DMS 273 treated with DMSO at 0.1 percent for 48 hours (cell line): Measurements from ENCODE around the gene HSPBAP1.
"Not testable (repeated sequence)": the region's sequence is repeated elsewhere in the genome, so short reads cannot be mapped to it uniquely, and the experiment has no call there.

Experiments
- DNase-seq: peaks from one replicate; lab custom pipeline; 2025; lab: John Stamatoyannopoulos, UW

Gene HSPBAP1

GRCh38 chr3:122785231-122785630, 8.4 kb downstream of the HSPBAP1 start:
- DNase-seq: no peak

DNA sequence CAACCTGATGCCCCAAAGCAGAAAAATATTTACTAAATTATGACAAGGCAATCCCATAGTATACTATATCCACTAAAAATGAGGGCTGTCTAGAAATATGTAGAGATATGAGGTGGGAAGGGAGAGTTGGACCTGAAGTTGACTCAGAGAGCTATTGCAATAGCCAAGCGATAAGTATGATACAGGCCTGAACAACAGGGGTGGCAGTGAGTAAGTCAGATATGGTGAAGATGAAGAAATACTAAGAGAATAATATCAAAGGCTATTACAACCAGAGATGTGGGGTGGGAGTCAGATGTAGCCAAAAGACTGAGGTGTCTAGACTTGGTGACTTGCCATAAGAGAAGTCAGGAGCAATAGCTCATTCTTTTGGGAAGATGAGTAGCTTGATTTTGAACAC, 9.2 kb downstream of the HSPBAP1 start:
- no peak for DNase-seq

DNA sequence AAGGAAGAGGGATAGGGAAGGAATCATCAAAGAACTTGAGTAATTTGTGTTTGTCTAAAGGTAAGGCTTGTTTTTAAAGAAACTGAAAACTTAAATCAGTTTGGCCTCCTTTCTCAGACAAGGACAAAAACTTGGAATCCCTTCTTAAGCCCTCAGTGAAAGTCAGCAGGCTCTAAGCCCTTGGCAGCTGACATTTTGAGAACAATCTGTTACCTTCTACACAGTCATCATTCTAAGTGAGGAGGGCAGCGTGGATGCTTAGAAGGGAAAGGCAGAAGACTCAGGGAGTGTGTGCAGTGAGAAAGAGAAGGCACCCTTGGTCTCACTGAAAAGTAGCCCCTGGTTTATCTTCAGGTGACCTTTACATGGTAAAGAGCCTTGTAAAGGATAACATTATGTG, 10.8 kb downstream of the HSPBAP1 start:
- DNase-seq: no peak

GRCh38 chr3:122777563-122777962, 16.1 kb downstream of the HSPBAP1 start:
- DNase-seq: no peak

GRCh38 chr3:122776675-122777468, 16.8 kb downstream of the HSPBAP1 start:
- DNase-seq: no peak

GRCh38 chr3:122774564-122774963, 19.1 kb downstream of the HSPBAP1 start:
- no peak for DNase-seq

DNA sequence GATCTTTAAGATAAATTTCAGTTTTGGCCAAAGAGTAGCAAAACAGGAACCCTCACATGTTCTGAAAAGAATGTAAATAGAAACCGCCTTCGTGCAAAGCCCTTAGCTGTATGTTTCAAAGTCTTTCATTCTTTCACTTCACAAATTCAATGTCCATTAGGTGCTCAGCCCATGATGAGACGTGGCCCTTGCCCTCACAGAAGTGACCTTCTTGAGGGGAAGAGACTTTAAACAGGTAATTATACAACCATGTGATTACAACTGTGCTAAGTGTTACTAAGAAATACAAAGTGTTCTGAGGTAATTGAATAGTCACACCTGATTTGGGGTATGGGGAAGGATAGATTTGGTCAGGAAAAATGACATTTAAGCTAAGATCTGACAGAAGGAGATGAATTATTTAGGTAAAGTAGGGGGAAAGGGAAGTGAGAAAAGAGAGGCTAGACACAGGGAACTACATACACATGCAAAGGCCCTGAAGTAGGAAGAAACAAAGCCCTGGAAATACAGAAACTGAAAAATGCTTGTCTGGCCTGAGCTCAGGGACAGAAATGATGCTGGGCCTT, 19.6 kb downstream of the HSPBAP1 start:
- DNase-seq: no peak

- DNase-seq: no peak
Measured at GRCh38 chr3:122772827-122773226, 20.8 kb downstream of the HSPBAP1 start.

DNA sequence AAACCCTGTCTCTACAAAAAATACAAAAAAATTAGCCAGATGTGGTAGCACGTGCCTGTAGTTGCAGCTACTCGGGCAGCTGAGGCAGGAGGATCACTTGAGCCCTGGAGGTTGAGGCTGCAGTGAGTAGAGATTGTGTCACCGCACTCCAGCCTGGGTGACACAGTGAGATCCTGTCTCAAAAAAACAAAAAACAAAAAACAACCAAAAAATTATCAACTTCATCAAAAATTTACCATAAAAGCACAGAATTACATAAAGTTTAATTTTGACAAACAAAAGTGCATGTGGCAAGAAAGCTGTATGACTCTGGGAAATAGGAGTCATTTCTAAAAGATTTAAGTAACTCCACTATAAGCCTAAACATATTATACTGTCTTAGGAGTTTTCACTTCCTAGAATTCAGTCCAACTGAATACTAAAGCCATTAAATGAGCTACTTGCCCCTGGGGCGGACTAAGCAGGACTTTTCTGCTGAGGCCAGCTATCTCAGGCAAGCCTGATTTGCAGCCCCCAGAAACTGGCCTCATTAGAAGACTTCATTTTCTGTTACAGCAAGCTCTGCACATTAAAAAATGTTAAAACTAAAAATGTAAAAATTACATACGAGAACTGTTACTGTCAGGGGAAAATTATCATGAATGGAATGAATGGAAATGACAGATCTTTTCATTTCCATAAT, 23.0 kb downstream of the HSPBAP1 start:
- DNase-seq: no peak

DNA sequence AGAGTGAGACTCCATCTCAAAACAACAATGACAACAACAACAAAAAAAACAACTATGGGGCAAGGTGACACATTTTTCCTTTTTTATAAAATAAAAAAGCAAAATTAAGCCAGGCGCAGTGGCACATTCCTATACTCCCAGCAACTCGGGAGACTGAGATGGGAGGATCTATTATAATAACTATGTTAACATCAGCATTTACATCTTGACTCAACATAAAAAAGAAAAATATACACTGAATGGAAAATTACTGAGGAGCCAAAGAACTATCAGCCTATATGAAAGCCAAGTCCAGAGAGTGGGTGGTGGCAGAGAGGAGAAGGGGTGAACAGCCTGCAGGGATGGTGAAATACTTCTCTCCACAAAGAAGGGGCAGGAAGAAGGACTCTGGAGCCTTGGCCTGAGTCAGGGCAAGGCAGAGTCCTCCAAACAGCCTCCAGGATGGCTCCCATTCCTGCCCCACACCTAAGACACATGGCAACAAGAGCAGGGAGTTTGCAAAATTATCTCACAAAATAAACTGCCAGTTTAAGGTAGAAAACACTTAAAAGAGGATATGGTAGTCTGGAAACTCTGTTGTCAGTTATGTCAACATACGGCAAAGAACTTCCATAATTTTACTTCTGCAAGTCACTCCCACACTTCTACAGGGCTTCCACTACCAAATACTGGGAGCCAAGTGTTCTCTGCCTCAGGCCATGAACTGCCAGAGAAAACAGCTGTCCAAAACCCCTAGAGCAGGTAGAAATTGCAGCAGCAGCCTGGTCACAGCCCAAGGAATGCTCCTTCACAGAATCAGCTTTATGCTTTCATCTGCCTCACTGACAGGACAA, 25.9 kb downstream of the HSPBAP1 start:
- no peak for DNase-seq

GRCh38 chr3:122766430-122766829, 27.2 kb downstream of the HSPBAP1 start:
- no peak for DNase-seq

GRCh38 chr3:122760453-122761271, 33.0 kb downstream of the HSPBAP1 start:
- no peak for DNase-seq

DNA sequence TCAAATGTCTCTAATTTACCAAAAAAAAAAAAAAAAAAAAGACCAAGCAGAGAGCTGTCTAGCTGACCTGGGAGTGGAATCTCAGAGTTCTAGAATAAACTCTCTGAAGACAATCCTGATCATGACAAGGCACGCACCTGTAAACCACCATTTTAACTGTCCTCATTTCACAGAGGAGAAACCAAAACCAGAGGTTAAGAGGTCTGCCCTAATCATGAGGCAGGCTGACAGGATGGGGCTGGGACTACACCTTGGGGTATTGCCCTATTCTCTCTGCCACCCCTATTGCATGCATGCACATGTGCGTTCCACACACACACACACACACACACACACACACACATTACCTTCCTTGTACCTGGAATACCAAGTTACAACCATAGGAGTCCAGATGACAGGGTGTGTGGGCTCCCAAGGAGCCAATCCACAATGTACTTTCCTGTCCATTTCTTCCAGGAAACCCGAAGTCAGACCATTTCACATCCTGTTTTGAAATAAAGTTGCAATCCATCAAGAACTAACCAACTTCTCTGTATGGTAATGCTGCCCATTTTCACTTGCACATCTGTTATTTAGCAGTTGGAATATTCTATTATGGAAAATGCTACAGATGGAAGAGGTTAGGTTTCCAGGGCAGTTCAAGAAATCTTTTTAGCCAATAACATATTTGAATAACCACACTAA, 34.6 kb downstream of the HSPBAP1 start:
- no peak for DNase-seq

DNA sequence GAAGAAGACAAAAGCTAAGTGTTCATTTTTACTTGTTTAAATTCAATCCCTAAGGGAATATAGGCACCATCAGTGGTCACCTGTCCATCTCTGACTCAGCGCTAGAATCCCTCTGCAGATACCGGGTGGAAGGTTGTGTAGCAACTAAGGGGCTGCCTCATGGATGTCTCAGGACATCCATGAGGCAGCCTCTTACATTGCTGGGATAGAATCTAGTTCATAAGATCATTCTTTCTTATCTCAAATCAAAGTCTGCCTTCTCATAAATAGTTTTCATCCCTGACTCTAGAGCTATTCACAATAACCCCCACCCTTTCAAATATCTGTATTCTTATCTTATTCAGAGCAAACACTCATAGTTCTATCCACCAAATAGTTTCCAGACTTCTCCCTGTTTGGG, 38.1 kb downstream of the HSPBAP1 start:
- DNase-seq: no peak

GRCh38 chr3:122754929-122755328, 38.7 kb downstream of the HSPBAP1 start:
- no peak for DNase-seq

DNA sequence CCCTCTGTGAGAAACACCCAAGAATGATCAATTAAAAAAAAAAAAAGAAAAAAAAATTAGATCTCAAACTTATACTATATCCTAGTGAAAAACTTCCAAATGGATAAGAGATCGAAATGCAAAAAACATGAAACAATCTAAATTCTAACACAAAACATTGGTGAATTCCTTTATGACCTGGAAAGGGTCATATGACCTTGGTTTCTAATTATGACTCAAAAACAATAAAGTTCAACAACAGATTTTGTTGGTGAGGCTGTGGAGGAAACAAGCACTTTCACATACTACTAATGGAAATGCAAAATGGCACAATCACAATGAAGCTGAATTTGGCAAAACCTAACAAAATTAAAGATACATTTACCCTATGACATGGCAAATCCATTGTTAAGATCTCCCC, 45.3 kb downstream of the HSPBAP1 start:
- no peak for DNase-seq

- DNase-seq: not testable (repeated sequence)
Measured at GRCh38 chr3:122747295-122747694, 46.3 kb downstream of the HSPBAP1 start.

DNA sequence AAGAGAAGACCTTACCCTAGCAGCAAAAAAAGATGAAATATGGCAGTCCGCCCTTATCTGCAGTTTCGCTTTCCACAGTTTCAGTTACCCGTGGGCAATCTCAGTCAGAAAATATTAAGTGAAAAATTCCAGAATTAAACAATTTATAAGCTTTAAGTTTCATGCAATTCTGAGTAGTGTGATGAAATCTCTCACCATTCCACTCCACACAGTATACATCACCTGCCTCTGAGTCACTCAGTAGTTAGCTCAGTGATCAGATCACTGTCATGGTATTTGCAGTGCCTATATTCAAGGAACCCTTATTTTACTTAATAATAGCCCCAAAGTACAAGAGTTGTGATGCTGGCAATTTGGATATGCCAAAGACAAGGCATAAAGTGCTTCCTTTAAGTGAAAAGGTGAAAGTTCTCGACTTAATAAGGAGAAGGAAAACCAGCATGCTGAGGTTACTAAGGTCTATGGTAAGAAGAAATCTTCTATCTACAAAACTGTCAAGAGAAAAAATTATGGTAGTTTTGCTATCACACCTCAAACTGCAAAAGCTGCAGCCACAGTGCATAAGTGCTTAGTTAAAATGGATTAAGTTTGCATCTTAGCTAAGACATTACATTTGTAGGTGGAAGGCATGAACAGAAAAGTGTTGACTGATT, 48.1 kb downstream of the HSPBAP1 start:
- no peak for DNase-seq

DNA sequence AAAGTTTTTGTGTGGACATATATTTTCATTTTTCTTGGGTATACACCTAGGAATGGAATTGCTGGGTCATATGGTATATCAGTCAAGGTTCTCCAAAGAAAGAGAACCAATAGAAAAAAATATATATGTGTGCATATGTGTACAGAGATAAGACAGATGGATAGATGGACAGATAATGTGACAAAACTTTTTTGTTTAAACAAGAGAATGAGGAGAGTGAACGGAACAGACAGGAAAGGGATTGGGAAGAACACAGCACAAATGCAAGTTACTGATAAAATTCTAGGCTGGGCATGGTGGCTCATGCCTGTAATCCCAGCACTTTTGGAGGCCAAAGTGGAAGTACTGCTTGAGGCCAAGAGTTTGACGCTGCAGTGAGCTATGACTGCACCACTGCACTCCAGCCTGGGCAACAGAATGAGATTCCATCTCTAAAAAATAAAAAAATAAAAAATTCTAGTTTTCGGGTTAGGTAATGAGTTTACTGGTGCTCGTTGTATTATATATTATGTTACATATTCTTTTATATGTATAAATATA, 50.0 kb downstream of the HSPBAP1 start:
- DNase-seq: no peak

- no peak for DNase-seq
Measured at GRCh38 chr3:122742234-122742633, 51.4 kb downstream of the HSPBAP1 start.
